K562 (cell line): ENCODE results near the gene GAS2L2. TPM values are rescaled to one million over a fixed set of nuclear protein-coding genes. Genes with fewer than 3 reads are reported as not detected.

Experiments
- ATAC-seq: fragments of 200-7000 bp; cut with Tn5 transposase; 3 replicates; pipeline ENCODE4 v1.9.1; 2020; ENCODE audit warnings: moderate library complexity
- BruUV-seq: library from RNA; stranded (reverse); fragments of 400-500 nt; replicated peaks from 2 replicates; lab custom pipeline; 2021; lab: Mats Ljungman, UMichigan
- CTCF ChIA-PET: fragments of 300-600 bp; formaldehyde crosslinking; extraction: SDS; loops from one replicate; lab custom pipeline; 2021; ENCODE audit warnings: low intra/inter-chr PET ratio; lab: Yijun Ruan, JAX
- POLR2A ChIA-PET: fragments of 300-600, 350-650 bp; sonication (Branson Sonifier 250); formaldehyde crosslinking; extraction: SDS; loops from one replicate; lab custom pipeline; 2021; ENCODE audit warnings: antibody characterized with exemption, inconsistent platforms; lab: Yijun Ruan, JAX
- DNase-seq, 4 experiments: peaks; one replicate each; pipeline versions ENCODE4 v3.0.0 to v3.0.0-alpha.2; 2011 to 2018; ENCODE audit warnings: low spot score in 3 of 4, mixed read lengths in 3 of 4; ENCODE audit errors: extremely low read depth in 1 of 4
- FAIRE-seq: peaks from 2 replicates; lab custom pipeline; 2011; peaks lifted over from hg19 to GRCh38; lab: Jason Lieb, UNC
- H2AFZ ChIP-seq: 2 replicates; pipeline ENCODE4 v1.6.0; 2011; ENCODE audit warnings: low read depth, low read length, control low read depth, inconsistent platforms
- H3K27ac ChIP-seq: fragments of 200-600 bp; 3 replicates; pipeline ENCODE4 v1.8.0; 2011; ENCODE audit warnings: low read depth, mild to moderate bottlenecking, control low read depth, inconsistent platforms, low read length, moderate library complexity, mixed read lengths; ENCODE audit errors: extremely low read depth
- H3K27me3 ChIP-seq, 2 experiments: fragments of 300-600 bp in 1 of 2; 2 replicates in 1 of 2; 3 replicates in 1 of 2; pipeline versions ENCODE4 v1.6.0 to v1.8.0; 2011; ENCODE audit warnings: inconsistent platforms in 2 of 2, low read length in 2 of 2, mild to moderate bottlenecking in 1 of 2, mixed read lengths in 1 of 2, moderate library complexity in 1 of 2; ENCODE audit not compliant: control insufficient read depth in 2 of 2, insufficient read depth in 2 of 2
- H3K36me3 ChIP-seq: fragments of 300-600 bp; 3 replicates; pipeline ENCODE4 v1.8.0; 2011; ENCODE audit warnings: mild to moderate bottlenecking, low read length, inconsistent platforms; ENCODE audit not compliant: control insufficient read depth, insufficient read depth
- H3K4me1 ChIP-seq, 2 experiments: fragments of 200-600 bp in 1 of 2; replicated peaks in 1 of 2; 2 replicates in 1 of 2; 3 replicates in 1 of 2; pipeline versions ENCODE4 v1.5.1 to v1.8.0; 2011; ENCODE audit warnings: inconsistent platforms in 2 of 2, low read length in 2 of 2, mild to moderate bottlenecking in 1 of 2, mixed read lengths in 1 of 2, moderate library complexity in 1 of 2; ENCODE audit not compliant: control insufficient read depth in 2 of 2, insufficient read depth in 2 of 2
- H3K4me2 ChIP-seq: 2 replicates; pipeline ENCODE4 v1.6.1; 2011; ENCODE audit warnings: low read length, control low read depth, inconsistent platforms, mixed read lengths; ENCODE audit not compliant: insufficient read depth
- H3K4me3 ChIP-seq: fragments of 200-600 bp; sonication (generic), shearing (Covaris generic); 2 replicates; pipeline ENCODE4 v1.5.1; 2016; ENCODE audit warnings: control low read depth, inconsistent platforms
- H3K79me2 ChIP-seq: fragments of 200-600 bp; 3 replicates; pipeline ENCODE4 v1.8.0; 2011; ENCODE audit warnings: low read length, inconsistent platforms; ENCODE audit not compliant: control insufficient read depth, insufficient read depth
- H3K9ac ChIP-seq, 2 experiments: 2 replicates each; pipeline versions ENCODE4 v1.6.0 to v1.6.1; 2011; ENCODE audit warnings: low read depth in 2 of 2, low read length in 2 of 2, control low read depth in 1 of 2, inconsistent platforms in 1 of 2, mild to moderate bottlenecking in 1 of 2, mixed read lengths in 1 of 2; ENCODE audit not compliant: insufficient read depth in 1 of 2
- H3K9me1 ChIP-seq: one replicate; pipeline ENCODE4 v1.6.0; 2011; ENCODE audit warnings: inconsistent platforms, mild to moderate bottlenecking, low read length, moderate library complexity; ENCODE audit not compliant: control insufficient read depth, insufficient read depth
- H3K9me3 ChIP-seq: replicated peaks from 2 replicates; pipeline ENCODE4 v1.5.1; 2011; ENCODE audit warnings: low read depth, low read length, inconsistent platforms; ENCODE audit not compliant: control insufficient read depth, insufficient read depth
- H4K20me1 ChIP-seq: replicated peaks from 2 replicates; pipeline ENCODE4 v1.6.1; 2011; ENCODE audit warnings: low read length, inconsistent platforms, mixed read lengths; ENCODE audit not compliant: control insufficient read depth, insufficient read depth
- ADNP ChIP-seq: fragments of 200-800 bp; sonication (Bioruptor generic); IDR thresholded peaks from 2 replicates; pipeline ENCODE4 v1.6.1; 2016; ENCODE audit warnings: missing genetic modification characterization, missing compliant biosample characterization
- ARID2 ChIP-seq: fragments of 450-650 bp; IDR thresholded peaks from 2 replicates; pipeline ENCODE4 v1.6.1; 2017; ENCODE audit warnings: antibody characterized with exemption, mild to moderate bottlenecking
- CEBPB ChIP-seq: fragments of 450-650 bp; IDR thresholded peaks from 2 replicates; pipeline ENCODE4 v1.6.1; 2016; ENCODE audit warnings: missing genetic modification characterization, missing compliant biosample characterization
- ETV5 ChIP-seq: sonication (generic); formaldehyde crosslinking; IDR thresholded peaks from 2 replicates; pipeline ENCODE4 v1.4.0; 2020; ENCODE audit warnings: low read depth, mild to moderate bottlenecking, missing genetic modification reagents
- GTF2F1 ChIP-seq: IDR thresholded peaks from 2 replicates; pipeline ENCODE4 v1.6.1; 2011; ENCODE audit warnings: low read depth, low read length, improper control_type of control experiment
- KDM2B ChIP-seq: fragments of 250-450 bp; sonication (Bioruptor Pico); IDR thresholded peaks from 2 replicates; pipeline ENCODE4 v1.8.0; 2021; ENCODE audit warnings: mild to moderate bottlenecking, moderate library complexity
- KHSRP ChIP-seq: fragments of 450-650 bp; IDR thresholded peaks from 2 replicates; pipeline ENCODE4 v1.6.1; 2017
- L3MBTL2 ChIP-seq: fragments of 450-650 bp; IDR thresholded peaks from 2 replicates; pipeline ENCODE4 v1.6.1; 2016; ENCODE audit warnings: mild to moderate bottlenecking, moderate library complexity
- SRSF1 ChIP-seq: fragments of 200-400 bp; formaldehyde crosslinking; IDR thresholded peaks from 2 replicates; pipeline ENCODE4 v1.6.1; 2017; ENCODE audit warnings: mild to moderate bottlenecking, low read depth, low read length, moderate library complexity
- ZFP1 ChIP-seq: fragments of 450-650 bp; formaldehyde crosslinking; IDR thresholded peaks from 2 replicates; pipeline ENCODE4 v1.4.0; 2020; ENCODE audit warnings: mild to moderate bottlenecking, mixed read lengths
- ZNF165 ChIP-seq: fragments of 250-450 bp; sonication (Bioruptor Pico); IDR thresholded peaks from 2 replicates; pipeline ENCODE4 v1.4.0; 2020; ENCODE audit warnings: borderline replicate concordance
- ZNF263 ChIP-seq: sonication (generic); formaldehyde crosslinking; IDR thresholded peaks from 2 replicates; pipeline ENCODE4 v1.8.0; 2022; ENCODE audit warnings: mild to moderate bottlenecking, missing genetic modification reagents, borderline replicate concordance
- ZNF316 ChIP-seq: fragments of 450-650 bp; IDR thresholded peaks from 2 replicates; pipeline ENCODE4 v1.6.1; 2016
- ZNF324 ChIP-seq: fragments of 250-450 bp; sonication (Bioruptor Pico); IDR thresholded peaks from 2 replicates; pipeline ENCODE4 v1.4.0; 2020; ENCODE audit warnings: mild to moderate bottlenecking
- WGBS: fragments of 100-300 bp; shearing (Covaris generic); methylation state at CpG from one replicate; pipeline ENCODE4 v1.1.6; 2016; ENCODE audit warnings: low coverage, mixed read lengths; ENCODE audit not compliant: insufficient coverage; ENCODE audit errors: missing lambda C conversion rate; 5-methylcytosine and 5-hydroxymethylcytosine counted together
- in situ Hi-C: fragments of 300-500 bp; cut with MboI; formaldehyde crosslinking; loops from 4 replicates; pipeline ENCODE4 v1.15.0; 2018; ENCODE audit warnings: inconsistent platforms, mixed read lengths
- intact Hi-C: fragments of 100-400 bp; cut with micrococcal nuclease; formaldehyde crosslinking; loops from 2 replicates; pipeline ENCODE4 v1.14.2; 2022
- polyA plus RNA-seq, 8 experiments: library from polyadenylated mRNA; depleted of rRNA in 4 of 8; stranded (reverse) in 5 of 8; unstranded in 3 of 8; fragments of >200 nt; fragmentation: Nextera tagmentation in 2 of 8; fragmentation: Illumina TruSeq in 1 of 8; extraction: Ambion mirVana in 2 of 8; extraction: Trizol in 1 of 8; gene quantifications; 2 replicates each; pipeline versions ENCODE4 v1.2.1 to v1.2.3, GENCODE V29; 2011 to 2014; ENCODE audit warnings: inconsistent platforms in 1 of 8, missing spikeins in 1 of 8
- total RNA-seq, 7 experiments: library from RNA; depleted of rRNA in 6 of 7; stranded (reverse); fragments of >200 nt in 6 of 7; fragmentation: Illumina TruSeq in 2 of 7; extraction: Trizol in 2 of 7; gene quantifications; 2 replicates each; pipeline versions ENCODE4 v1.2.1 to v1.2.3, GENCODE V29; 2011 to 2021; ENCODE audit warnings: low replicate concordance in 1 of 7
- TF ChIP-seq, protein P1 (sequence below): fragments of 450-650 bp; formaldehyde crosslinking; IDR thresholded peaks from 2 replicates; pipeline ENCODE4 v1.4.0; 2020; ENCODE audit warnings: mild to moderate bottlenecking
- TF ChIP-seq, protein P2 (sequence below): fragments of 450-650 bp; IDR thresholded peaks from 2 replicates; pipeline ENCODE4 v1.6.1; 2017; ENCODE audit warnings: antibody characterized with exemption
- TF ChIP-seq, protein P3 (sequence below): fragments of 450-650 bp; IDR thresholded peaks from 2 replicates; pipeline ENCODE4 v1.6.1; 2017; ENCODE audit warnings: antibody characterized with exemption, mild to moderate bottlenecking

The GAS2L2 gene
- total and polyA plus RNA-seq, 9 of the 15 experiments (the other 6 are each of a cell fraction or from before 2014, with no cell fraction given): not detected

DNA sequence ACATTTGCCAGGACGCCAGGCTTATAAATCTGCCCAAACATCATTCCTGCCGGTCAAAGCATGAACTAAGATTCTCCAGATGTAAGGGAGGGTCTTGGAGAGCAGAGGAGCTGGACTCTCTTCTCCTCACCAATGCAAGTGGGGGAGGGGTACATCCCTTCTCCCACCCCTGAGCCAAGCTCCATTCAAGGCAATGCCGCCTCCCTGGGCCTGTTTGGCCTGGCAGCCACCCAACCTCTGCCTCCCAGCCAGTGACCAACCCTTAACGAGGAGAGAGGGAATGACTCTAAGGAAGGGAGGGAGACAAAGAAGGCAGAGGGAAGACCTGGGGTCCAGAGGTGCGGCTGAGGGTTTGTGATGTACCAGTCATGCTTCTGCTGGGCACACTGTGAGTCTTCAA, 21.5 kb upstream of the GAS2L2 start:
- no TSS peak for BruUV-seq
- Histone ChIP-seq H3K79me2 (no peaks in the 10 kb centered on the region), H3K4me3 (no peak overlapping the region), H3K4me2 (no peak overlapping the region), H4K20me1 (no peaks in the 10 kb centered on the region; the same call in 1 of the 2 replicates), H3K4me1 (peaks cover 0 to 10% of the 10 kb centered on the region in 2 experiments; a peak in 2 of 5 replicates), H3K9me1 (no peaks in the 10 kb centered on the region), H3K36me3 (no peaks in the 10 kb centered on the region), H3K9ac (no peak overlapping the region), H3K27ac (no peak overlapping the region), H2AFZ (no peak overlapping the region), H3K9me3 (no peaks in the 10 kb centered on the region), H3K27me3 (peaks cover 62 to 72% of the 10 kb centered on the region in 2 experiments)
- DNase-seq (no peak), FAIRE-seq (no peak), ATAC-seq (no peak)
- ChIA-PET CTCF (no interaction called here), POLR2A (interaction anchor here (0.7 to 1.2 kb wide), 2 partner anchors 15 to 36 kb away, joined by 3 read pairs; no protein-coding TSS in a partner anchor)
- in situ Hi-C loops (no loop called here), intact Hi-C loops (no loop called here)
- 2% methylated on average over 5 of the region's 5 CpGs for WGBS
- TF ChIP-seq ARID2 (no peak), ADNP (tag) (no peak), ZNF165 (CRISPR knock-in tag) (no peak), SRSF1 (no peak), ZFP1 (CRISPR knock-in tag) (no peak), L3MBTL2 (no peak), KDM2B (no peak), ZNF263 (no peak), ZNF324 (no peak), GTF2F1 (no peak), KHSRP (no peak), ETV5 (CRISPR knock-in tag) (no peak), CEBPB (no peak), ZNF316 (no peak)
- TF ChIP-seq, protein P1, sequence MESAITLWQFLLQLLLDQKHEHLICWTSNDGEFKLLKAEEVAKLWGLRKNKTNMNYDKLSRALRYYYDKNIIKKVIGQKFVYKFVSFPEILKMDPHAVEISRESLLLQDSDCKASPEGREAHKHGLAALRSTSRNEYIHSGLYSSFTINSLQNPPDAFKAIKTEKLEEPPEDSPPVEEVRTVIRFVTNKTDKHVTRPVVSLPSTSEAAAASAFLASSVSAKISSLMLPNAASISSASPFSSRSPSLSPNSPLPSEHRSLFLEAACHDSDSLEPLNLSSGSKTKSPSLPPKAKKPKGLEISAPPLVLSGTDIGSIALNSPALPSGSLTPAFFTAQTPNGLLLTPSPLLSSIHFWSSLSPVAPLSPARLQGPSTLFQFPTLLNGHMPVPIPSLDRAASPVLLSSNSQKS (CRISPR knock-in tag): no peak
- TF ChIP-seq, protein P2, sequence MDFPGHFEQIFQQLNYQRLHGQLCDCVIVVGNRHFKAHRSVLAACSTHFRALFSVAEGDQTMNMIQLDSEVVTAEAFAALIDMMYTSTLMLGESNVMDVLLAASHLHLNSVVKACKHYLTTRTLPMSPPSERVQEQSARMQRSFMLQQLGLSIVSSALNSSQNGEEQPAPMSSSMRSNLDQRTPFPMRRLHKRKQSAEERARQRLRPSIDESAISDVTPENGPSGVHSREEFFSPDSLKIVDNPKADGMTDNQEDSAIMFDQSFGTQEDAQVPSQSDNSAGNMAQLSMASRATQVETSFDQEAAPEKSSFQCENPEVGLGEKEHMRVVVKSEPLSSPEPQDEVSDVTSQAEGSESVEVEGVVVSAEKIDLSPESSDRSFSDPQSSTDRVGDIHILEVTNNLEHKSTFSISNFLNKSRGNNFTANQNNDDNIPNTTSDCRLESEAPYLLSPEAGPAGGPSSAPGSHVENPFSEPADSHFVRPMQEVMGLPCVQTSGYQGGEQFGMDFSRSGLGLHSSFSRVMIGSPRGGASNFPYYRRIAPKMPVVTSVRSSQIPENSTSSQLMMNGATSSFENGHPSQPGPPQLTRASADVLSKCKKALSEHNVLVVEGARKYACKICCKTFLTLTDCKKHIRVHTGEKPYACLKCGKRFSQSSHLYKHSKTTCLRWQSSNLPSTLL: no peak
- TF ChIP-seq, protein P3, sequence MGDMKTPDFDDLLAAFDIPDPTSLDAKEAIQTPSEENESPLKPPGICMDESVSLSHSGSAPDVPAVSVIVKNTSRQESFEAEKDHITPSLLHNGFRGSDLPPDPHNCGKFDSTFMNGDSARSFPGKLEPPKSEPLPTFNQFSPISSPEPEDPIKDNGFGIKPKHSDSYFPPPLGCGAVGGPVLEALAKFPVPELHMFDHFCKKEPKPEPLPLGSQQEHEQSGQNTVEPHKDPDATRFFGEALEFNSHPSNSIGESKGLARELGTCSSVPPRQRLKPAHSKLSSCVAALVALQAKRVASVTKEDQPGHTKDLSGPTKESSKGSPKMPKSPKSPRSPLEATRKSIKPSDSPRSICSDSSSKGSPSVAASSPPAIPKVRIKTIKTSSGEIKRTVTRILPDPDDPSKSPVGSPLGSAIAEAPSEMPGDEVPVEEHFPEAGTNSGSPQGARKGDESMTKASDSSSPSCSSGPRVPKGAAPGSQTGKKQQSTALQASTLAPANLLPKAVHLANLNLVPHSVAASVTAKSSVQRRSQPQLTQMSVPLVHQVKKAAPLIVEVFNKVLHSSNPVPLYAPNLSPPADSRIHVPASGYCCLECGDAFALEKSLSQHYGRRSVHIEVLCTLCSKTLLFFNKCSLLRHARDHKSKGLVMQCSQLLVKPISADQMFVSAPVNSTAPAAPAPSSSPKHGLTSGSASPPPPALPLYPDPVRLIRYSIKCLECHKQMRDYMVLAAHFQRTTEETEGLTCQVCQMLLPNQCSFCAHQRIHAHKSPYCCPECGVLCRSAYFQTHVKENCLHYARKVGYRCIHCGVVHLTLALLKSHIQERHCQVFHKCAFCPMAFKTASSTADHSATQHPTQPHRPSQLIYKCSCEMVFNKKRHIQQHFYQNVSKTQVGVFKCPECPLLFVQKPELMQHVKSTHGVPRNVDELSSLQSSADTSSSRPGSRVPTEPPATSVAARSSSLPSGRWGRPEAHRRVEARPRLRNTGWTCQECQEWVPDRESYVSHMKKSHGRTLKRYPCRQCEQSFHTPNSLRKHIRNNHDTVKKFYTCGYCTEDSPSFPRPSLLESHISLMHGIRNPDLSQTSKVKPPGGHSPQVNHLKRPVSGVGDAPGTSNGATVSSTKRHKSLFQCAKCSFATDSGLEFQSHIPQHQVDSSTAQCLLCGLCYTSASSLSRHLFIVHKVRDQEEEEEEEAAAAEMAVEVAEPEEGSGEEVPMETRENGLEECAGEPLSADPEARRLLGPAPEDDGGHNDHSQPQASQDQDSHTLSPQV: no peak
